Mononuclear cell (primary cell): Measurements from ENCODE around the gene FLNB. TPM values are rescaled to one million over a fixed set of nuclear protein-coding genes. Genes with fewer than 3 reads are reported as not detected.

Experiments used
- H3K27me3 ChIP-seq: 2 replicates; pipeline ENCODE4 v1.6.0; 2011; ENCODE audit warnings: low read length, control low read depth; ENCODE audit not compliant: insufficient read depth
- H3K4me1 ChIP-seq: 2 replicates; pipeline ENCODE4 v1.5.1; 2011; ENCODE audit warnings: mild to moderate bottlenecking, low read length, control low read depth; ENCODE audit not compliant: insufficient read depth
- H3K4me3 ChIP-seq: 2 replicates; pipeline ENCODE4 v1.5.1; 2011; ENCODE audit warnings: mild to moderate bottlenecking, low read length, moderate library complexity
- H3K9me3 ChIP-seq: 2 replicates; pipeline ENCODE4 v1.5.1; 2011; ENCODE audit warnings: low read depth, mild to moderate bottlenecking, control low read depth, low read length
- total RNA-seq: library from RNA; depleted of rRNA; stranded (reverse); fragments of >200 nt; gene quantifications from one replicate; pipeline ENCODE4 v1.2.3, GENCODE V29; 2012

The FLNB gene
- total RNA-seq, 1 donor = 29.1 TPM

DNA sequence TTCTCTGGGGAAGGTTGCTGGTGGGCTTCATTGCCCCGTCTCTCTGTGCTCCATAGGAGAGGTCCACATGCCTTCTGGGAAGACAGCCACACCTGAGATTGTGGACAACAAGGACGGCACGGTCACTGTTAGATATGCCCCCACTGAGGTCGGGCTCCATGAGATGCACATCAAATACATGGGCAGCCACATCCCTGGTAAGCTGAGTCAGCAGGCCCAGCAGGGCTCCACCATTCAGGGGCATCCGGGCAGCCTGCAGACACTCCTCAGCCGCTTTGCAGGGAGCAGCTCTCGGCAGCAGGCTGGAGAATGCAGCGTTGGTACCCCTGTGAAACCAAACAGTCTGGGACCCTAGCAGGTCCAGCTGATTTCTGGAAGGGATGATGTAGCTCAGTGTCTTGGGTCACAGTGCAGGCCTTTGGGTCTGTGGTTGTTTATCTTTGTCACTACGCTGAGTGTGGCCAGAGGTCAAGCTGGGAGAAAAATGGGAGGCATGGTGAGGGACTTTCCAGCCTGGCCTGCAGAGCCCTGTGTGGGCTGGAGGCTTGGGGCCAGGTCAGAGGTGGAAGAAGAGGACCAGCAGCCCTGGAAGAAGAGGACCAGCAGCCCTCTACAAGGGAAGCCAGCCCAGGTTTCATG lies 135.3 kb downstream of the FLNB start:
- Histone ChIP-seq H3K9me3 (no peaks in the 10 kb centered on the region), H3K27me3 (no peaks in the 10 kb centered on the region), H3K4me1 (no peaks in the 10 kb centered on the region), H3K4me3 (no peak overlapping the region)

DNA sequence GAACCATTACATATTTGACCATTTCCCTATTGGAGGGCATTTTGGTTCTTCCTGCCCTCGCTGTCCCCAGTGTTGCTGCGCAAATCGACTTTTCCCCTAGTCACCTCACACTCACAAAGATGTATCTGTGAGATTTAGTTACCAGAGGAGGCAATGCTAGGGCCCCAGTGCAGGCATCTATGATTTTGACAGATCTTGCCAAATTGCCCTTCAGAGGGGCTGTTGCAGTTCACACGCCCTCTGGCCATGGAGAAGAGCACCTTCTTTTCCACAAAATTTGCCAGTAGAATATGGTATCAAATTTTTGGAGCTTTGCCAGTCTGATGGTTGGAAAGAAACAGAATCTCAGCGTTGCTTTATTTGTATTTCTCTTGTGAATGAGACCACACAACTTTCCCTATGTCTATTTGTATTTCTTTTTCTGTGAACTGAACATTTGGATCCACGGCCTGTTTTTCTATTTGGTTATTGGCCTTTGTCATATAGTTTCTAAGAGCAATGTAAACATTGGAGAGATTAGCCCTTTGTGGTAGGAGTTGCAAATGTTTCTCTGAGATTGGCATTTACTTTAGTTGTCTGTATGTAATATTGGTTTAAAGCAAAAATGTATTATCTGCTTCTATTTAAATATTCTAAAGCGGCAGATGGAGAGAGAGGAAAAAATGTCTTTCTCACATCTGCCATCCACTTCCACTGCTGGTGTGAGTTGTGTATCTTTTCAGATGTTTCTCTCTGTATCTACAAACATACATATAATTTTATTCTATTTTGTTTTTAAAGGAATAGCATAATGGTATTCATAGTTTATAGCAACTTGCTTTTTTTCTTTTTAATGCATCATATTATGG lies 136.5 kb downstream of the FLNB start:
- Histone ChIP-seq H3K4me1 (no peaks in the 10 kb centered on the region), H3K4me3 (no peak overlapping the region), H3K27me3 (no peaks in the 10 kb centered on the region), H3K9me3 (no peaks in the 10 kb centered on the region)

DNA sequence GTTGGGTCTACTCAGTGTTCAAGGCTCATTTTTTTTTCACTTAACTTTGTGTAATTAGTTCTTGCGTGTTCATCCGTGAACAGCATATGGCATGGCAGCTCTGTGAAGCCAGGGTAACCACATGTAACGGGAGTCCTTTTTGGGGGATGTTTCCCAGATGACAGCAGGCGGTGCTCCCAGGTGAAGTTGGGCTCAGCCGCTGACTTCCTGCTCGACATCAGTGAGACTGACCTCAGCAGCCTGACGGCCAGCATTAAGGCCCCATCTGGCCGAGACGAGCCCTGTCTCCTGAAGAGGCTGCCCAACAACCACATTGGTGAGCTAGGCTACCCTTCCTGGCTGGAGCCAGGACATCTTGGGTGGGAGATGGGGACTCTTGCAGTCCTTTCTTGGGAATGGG lies 139.8 kb downstream of the FLNB start:
- no peaks in the 10 kb centered on the region for H3K9me3 ChIP-seq
- no peaks in the 10 kb centered on the region for H3K27me3 ChIP-seq
- H3K4me3 ChIP-seq = no peak overlapping the region
- H3K4me1 ChIP-seq = no peaks in the 10 kb centered on the region

DNA sequence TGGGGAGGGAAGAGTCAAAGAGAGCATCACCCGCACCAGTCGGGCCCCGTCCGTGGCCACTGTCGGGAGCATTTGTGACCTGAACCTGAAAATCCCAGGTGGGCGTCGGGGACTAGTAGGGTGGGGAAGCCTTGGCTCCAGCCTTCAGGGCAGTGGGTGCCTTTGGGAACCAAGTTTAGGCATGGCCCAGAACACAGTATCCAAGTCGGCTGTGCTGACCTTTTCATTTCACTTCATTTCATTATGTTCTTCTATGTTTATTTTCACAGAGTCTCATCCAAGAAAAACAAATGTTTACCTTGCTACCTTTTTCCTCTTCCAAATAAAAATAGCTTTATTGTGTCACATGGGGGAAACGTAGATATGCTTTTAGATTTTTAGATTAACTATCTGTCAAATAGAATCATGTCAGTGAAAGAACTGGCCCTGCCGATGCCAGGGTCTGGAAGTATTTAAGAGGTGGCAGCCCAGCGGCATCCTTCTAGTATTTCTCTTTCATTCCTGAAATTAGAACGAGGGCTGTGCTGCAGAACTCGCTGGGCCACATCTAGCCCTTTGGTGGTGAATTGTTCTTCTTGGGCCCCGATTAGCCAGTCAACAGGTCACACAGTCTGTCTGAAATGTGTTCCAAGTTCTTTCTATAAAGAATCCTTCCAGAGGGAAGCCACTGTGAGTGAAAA lies 142.0 kb downstream of the FLNB start:
- Histone ChIP-seq H3K9me3 (no peaks in the 10 kb centered on the region), H3K4me1 (no peaks in the 10 kb centered on the region), H3K4me3 (no peak overlapping the region), H3K27me3 (no peaks in the 10 kb centered on the region)

DNA sequence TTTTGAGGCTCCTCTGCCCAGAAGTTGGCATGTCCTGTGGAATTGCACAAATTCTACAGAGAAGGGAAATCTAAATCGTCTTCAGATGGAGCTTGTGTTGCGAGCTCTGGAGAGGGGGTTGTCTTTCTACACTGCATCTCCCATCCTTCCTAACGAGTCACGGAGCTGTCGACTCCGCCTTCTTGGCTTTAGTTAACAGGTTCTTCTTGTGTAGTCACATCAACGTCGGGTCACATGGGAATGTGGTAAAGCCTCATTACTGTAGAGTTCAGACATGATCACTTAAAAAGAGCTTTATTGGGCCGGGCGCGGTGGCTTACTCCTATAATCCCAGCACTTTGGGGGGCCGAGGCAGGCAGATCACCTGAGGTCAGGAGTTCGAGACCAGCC lies 142.6 kb downstream of the FLNB start:
- Histone ChIP-seq H3K4me1 (no peaks in the 10 kb centered on the region), H3K27me3 (no peaks in the 10 kb centered on the region), H3K4me3 (no peak overlapping the region), H3K9me3 (no peaks in the 10 kb centered on the region)

DNA sequence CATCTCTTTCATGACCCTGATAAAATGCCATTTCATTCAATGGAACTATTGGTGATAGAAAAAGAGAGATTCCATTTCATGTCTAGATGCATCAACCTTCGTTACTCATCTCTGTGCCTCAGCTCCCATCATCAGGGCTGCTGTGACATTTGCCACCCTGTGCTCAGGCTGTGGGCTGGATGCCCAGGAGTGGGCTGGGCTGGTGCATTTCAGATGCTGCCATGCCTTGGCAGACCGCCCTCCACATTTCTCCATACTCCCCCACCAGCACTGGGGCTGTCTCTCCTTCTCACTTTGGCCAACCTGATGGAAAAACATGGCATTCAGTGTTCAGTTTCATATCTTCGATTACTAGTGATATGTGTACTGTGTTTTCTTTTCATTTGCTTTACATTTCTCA lies 143.4 kb downstream of the FLNB start:
- Histone ChIP-seq H3K9me3 (no peaks in the 10 kb centered on the region), H3K27me3 (no peaks in the 10 kb centered on the region), H3K4me1 (no peaks in the 10 kb centered on the region), H3K4me3 (no peak overlapping the region)

DNA sequence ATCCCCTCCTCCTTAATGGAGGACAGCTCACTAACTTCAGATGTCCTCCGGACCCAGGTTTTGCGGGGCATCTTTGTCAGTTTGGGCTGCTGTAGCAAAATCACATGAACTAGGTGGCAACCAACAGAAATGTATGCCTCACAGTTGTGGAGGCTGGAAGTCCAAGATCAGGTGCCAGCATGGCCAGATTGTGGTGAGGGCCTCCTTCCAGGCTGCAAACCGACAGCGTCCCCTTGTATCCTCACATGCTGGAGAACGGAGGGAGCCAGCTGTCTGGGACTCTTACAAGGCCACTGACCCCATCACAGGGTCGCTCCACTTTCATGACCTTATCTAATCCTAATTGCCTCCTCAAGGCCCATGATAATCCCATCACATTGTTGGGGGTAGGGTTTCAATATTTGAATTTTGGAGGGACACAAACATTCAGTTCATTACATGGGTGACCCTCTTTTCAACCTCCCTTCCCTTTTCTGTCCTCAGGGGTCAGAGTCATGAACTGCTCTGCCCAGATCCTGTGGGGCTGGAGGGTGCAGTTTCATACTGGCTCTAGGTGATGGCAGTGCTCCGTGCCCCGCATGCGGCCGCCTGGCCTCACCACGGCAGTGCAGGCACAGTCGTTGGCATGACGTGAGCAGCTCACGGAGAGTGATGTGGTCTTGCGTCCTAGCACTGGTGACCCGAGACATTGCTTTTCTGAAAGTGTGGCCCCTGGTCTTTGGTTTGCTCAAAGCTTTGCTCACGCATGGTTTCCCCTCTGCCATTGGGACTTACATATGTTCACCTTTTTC lies 144.2 kb downstream of the FLNB start:
- H3K4me3 ChIP-seq = no peak overlapping the region
- no peaks in the 10 kb centered on the region for H3K27me3 ChIP-seq
- no peaks in the 10 kb centered on the region for H3K4me1 ChIP-seq
- H3K9me3 ChIP-seq = no peaks in the 10 kb centered on the region

DNA sequence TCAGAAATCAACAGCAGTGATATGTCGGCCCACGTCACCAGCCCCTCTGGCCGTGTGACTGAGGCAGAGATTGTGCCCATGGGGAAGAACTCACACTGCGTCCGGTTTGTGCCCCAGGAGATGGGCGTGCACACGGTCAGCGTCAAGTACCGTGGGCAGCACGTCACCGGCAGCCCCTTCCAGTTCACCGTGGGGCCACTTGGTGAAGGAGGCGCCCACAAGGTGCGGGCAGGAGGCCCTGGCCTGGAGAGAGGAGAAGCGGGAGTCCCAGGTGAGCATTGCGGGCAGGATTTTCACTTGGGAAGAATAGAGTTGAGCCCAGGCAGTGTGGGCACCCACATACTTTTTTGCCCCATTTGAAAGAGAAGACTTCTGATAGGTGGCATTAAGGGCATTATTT lies 145.1 kb downstream of the FLNB start:
- no peaks in the 10 kb centered on the region for H3K9me3 ChIP-seq
- H3K4me3 ChIP-seq = no peak overlapping the region

DNA sequence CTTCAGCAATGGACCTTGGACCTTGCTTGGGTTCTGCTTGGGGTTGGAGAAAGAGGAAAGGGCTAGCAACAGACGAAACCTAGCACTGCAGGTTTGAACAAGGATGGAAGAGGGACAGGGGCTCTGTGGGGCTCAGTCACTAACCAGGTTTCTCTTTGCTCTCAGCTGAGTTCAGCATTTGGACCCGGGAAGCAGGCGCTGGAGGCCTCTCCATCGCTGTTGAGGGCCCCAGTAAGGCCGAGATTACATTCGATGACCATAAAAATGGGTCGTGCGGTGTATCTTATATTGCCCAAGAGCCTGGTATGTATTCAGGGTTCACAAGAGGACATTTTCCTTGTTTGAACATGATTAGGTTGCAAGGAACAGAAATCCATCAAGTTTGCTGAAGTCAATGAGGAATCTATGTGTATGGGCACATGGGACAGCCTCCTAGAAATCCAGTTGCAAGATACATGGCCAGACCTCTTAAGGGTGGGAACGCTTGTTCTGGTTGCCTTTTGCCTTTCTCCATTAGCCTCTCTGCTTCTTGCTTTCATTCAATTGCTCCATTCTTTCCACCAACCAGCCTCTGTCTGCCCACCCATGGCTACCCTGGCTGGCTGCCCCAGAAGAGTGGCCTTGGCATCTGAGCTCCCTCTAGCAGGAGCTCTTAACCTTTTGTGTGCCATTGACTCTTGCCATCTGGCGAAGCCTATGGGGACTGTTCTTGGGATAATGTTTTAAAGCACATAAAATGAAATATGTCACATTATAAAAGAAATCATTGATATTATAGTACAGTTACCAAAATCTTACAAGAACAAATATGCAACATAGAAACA lies 146.6 kb downstream of the FLNB start:
- no peaks in the 10 kb centered on the region for H3K4me1 ChIP-seq
- no peaks in the 10 kb centered on the region for H3K9me3 ChIP-seq
- no peaks in the 10 kb centered on the region for H3K27me3 ChIP-seq
- H3K4me3 ChIP-seq = no peak overlapping the region

More for the DNA sequence above, 145.1 kb downstream of the FLNB start:
- Histone ChIP-seq H3K4me1 (no peaks in the 10 kb centered on the region), H3K27me3 (no peaks in the 10 kb centered on the region)

DNA sequence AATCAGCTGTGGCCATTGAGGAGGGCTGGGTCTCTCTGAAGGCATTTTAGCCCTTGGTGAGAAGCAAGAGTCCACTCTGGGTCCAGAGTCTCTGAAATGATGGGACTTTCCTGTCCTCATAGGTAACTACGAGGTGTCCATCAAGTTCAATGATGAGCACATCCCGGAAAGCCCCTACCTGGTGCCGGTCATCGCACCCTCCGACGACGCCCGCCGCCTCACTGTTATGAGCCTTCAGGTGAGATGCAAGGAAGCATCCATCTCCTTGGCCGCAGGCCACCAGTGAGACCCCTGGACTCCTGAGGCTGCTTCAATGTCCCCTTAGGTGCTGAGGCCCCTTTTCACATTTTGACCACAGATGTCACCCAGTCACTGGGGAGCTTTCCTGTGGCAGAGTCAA lies 147.6 kb downstream of the FLNB start:
- no peaks in the 10 kb centered on the region for H3K4me1 ChIP-seq
- no peak overlapping the region for H3K4me3 ChIP-seq
- no peaks in the 10 kb centered on the region for H3K9me3 ChIP-seq
- H3K27me3 ChIP-seq = no peaks in the 10 kb centered on the region

DNA sequence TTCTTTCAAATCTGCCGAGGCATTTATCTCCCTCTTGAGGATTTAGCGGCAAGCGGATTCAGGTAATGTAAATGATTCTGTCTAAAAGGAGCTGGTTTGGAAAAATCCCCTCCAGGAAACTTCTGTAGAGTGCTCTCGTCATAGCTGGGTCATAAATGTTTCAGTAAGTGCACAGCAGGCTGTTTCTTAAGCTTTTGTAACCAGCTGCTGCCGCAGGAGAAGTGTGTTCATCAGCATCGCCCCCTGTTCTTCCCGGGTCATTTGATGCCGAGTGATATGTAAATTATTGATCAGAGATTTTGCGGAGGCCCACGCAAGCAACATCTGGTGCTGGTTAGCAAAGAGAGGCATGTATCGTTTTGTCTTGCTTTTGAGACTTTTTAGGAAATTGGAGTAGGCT lies 149.5 kb downstream of the FLNB start:
- Histone ChIP-seq H3K9me3 (no peaks in the 10 kb centered on the region), H3K4me3 (no peak overlapping the region), H3K27me3 (no peaks in the 10 kb centered on the region), H3K4me1 (peaks cover 5% of the 10 kb centered on the region)

DNA sequence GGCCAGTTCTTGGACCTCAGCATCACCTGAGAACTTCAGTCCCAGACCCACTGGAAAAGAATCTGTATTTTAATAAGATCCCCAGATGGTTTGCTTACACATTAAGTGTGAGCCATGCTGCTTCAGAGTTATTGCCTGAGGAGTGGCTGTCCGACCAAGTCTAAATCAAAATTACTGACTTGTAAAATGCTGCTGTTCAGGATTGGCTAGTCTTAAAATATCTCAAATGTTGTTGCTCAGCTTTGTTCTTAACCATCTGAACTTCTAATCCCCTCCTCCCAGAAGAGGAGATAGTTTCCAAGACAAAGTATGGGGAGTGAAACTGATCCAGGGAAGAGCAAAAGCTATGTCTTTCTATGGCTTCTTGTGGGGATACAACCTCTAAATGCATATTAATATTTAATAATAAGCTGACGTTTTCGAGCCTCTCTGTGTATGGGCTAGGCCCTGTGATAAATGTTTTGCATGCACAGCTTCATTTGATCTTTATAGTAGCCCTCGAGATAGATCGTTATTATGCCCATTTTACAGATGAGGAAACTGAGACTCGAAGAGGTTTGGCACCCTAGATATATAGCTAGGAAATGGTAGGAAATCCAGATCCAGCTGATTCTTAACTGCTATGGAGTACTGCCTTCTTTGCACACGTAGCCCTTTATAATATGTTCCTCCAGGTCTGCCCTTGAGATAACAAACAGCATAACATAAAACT lies 150.4 kb downstream of the FLNB start:
- no peak overlapping the region for H3K4me3 ChIP-seq
- H3K27me3 ChIP-seq = no peaks in the 10 kb centered on the region
- H3K4me1 ChIP-seq = peaks cover 5% of the 10 kb centered on the region
- no peaks in the 10 kb centered on the region for H3K9me3 ChIP-seq

DNA sequence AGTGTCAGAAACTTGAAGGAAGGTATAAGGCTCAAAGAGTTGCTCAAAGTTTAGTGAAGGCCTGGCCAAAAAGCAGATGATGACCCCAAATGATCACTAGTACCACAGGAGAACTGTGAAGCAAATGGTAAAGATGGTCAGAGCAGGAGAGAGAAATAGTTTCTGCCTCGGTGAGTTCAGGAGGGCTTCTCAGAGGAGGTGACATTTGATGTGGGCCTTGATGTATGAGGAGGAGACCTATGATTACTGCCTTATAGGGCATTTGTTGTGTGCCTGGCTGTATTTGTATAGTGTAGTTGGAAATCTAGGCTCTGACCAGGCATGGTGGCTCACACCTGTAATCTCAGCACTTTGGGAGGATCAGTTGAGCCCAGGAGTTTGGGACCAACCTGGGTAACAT lies 152.2 kb downstream of the FLNB start:
- H3K9me3 ChIP-seq = no peaks in the 10 kb centered on the region
- no peaks in the 10 kb centered on the region for H3K27me3 ChIP-seq
- peaks cover 5% of the 10 kb centered on the region for H3K4me1 ChIP-seq
- H3K4me3 ChIP-seq = no peak overlapping the region
